Endothelial cell of umbilical vein (primary cell): ENCODE data around the gene TBL3.

ENCODE experiments used
- EZH2 ChIP-seq: IDR thresholded peaks from 2 replicates; pipeline ENCODE4 v1.6.1; 2012; ENCODE audit warnings: borderline replicate concordance, low read depth, mild to moderate bottlenecking, moderate library complexity, low read length, inconsistent platforms; ENCODE audit not compliant: severe bottlenecking
- POLR2A ChIP-seq: IDR thresholded peaks from 2 replicates; pipeline ENCODE4 v1.6.1; 2012; ENCODE audit warnings: low read depth, mild to moderate bottlenecking, control low read depth, low read length
- POLR2AphosphoS5 ChIP-seq: IDR thresholded peaks from 2 replicates; pipeline ENCODE4 v1.6.1; 2012; ENCODE audit warnings: low read depth, mild to moderate bottlenecking, control low read depth, low read length, moderate library complexity; ENCODE audit not compliant: insufficient read depth
- TF ChIP-seq, protein P1 (sequence below), 2 donors: IDR thresholded peaks; 1 replicate in 1 of 2; 2 replicates in 1 of 2; pipeline ENCODE4 v1.5.1; 2011; ENCODE audit warnings: low read length in 2 of 2, mild to moderate bottlenecking in 2 of 2, moderate library complexity in 2 of 2, control low read depth in 1 of 2, inconsistent platforms in 1 of 2, low read depth in 1 of 2; ENCODE audit not compliant: insufficient read depth in 1 of 2; ENCODE audit errors: extremely low read depth in 1 of 2
- TF ChIP-seq, protein P2 (sequence below): IDR thresholded peaks from 2 replicates; pipeline ENCODE4 v1.6.1; 2011; ENCODE audit not compliant: insufficient read depth, insufficient read length

DNA sequence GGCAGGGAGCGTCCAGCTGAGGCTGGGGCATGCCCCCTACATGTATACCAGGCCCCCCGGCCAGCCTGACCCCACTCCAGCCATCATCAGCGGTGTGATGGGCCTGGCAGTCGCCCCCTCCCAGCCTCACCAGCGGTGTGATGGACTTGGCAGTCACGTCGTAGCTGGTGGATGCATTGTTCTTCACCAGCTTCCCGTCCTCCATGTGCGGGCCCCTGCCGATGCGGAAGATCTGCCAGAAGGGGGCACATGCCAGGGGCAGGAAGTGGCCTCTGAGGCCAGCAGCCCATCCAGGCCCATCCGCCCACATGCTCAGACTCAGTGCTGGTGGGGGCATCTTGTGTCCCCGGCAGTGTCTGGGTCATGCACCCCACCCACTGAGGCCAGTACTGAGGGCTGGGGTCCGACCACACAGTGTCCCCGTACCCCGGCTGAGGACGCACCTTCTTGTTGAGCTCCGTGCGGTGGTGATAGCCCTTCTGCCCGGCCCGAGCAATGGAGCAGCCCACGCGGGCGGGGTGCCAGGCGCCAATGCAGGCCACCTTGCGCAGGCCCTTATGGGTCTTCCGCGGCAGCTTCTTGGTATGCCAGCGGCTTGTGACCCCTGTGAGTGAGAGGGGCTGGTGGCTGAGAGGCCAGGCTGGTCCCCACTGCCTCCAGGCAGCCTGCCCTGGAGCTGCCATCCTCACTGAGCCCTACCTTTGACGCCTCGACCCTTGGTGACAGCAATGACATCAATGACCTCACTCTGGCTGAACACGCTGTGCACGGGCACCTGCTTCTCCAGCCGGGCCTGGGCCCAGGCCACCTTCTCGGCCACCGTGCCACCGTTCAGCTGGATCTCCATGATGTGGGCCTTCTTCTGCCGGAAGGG lies 25.1 kb upstream of the TBL3 start:
- TF ChIP-seq, protein P1, sequence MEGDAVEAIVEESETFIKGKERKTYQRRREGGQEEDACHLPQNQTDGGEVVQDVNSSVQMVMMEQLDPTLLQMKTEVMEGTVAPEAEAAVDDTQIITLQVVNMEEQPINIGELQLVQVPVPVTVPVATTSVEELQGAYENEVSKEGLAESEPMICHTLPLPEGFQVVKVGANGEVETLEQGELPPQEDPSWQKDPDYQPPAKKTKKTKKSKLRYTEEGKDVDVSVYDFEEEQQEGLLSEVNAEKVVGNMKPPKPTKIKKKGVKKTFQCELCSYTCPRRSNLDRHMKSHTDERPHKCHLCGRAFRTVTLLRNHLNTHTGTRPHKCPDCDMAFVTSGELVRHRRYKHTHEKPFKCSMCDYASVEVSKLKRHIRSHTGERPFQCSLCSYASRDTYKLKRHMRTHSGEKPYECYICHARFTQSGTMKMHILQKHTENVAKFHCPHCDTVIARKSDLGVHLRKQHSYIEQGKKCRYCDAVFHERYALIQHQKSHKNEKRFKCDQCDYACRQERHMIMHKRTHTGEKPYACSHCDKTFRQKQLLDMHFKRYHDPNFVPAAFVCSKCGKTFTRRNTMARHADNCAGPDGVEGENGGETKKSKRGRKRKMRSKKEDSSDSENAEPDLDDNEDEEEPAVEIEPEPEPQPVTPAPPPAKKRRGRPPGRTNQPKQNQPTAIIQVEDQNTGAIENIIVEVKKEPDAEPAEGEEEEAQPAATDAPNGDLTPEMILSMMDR (IDR thresholded peaks at IDR 0.05; ENCODE audit: extremely low read depth in 1 of 2, insufficient read depth in 1 of 2, low read depth in 1 of 2, low read length in 2 of 2), result peak in 1 of 2 donors; percentile 27
- TF ChIP-seq POLR2A, result no peak
- no peak for TF ChIP-seq POLR2AphosphoS5
- TF ChIP-seq, protein P2, sequence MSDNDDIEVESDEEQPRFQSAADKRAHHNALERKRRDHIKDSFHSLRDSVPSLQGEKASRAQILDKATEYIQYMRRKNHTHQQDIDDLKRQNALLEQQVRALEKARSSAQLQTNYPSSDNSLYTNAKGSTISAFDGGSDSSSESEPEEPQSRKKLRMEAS, result no peak
- no peak for TF ChIP-seq EZH2
